NCI-H510A (cell line): Measurements from ENCODE around the gene GAP43.

Experiments
- DNase-seq: peaks from one replicate; lab custom pipeline; 2025; lab: John Stamatoyannopoulos, UW

Gene GAP43

GRCh38 chr3:115627180-115628074, 4.1 kb downstream of the GAP43 start:
- DNase-seq: no peak

- DNase-seq: no peak
These were observed 4.7 kb downstream of the GAP43 start for GRCh38 chr3:115628075-115628412.

GRCh38 chr3:115630850-115631249, 7.5 kb downstream of the GAP43 start:
- no peak for DNase-seq

- no peak for DNase-seq
These were observed 8.7 kb downstream of the GAP43 start for GRCh38 chr3:115632026-115632425.

GRCh38 chr3:115633467-115633866, 10.2 kb downstream of the GAP43 start:
- DNase-seq: no peak

GRCh38 chr3:115634052-115634451, 10.7 kb downstream of the GAP43 start:
- DNase-seq: no peak

- no peak for DNase-seq
These were observed 12.1 kb downstream of the GAP43 start for GRCh38 chr3:115635406-115635805.

- no peak for DNase-seq
These were observed 14.9 kb downstream of the GAP43 start for GRCh38 chr3:115638241-115638640.

- no peak for DNase-seq
These were observed 15.7 kb downstream of the GAP43 start for GRCh38 chr3:115638991-115639390.

- no peak for DNase-seq
These were observed 21.1 kb downstream of the GAP43 start for GRCh38 chr3:115644391-115644790.

- no peak for DNase-seq
These were observed 22.8 kb downstream of the GAP43 start for GRCh38 chr3:115646027-115646690.

GRCh38 chr3:115648559-115648958, 25.2 kb downstream of the GAP43 start:
- no peak for DNase-seq

GRCh38 chr3:115651087-115651486, 27.8 kb downstream of the GAP43 start:
- no peak for DNase-seq

- no peak for DNase-seq
These were observed 28.3 kb downstream of the GAP43 start for GRCh38 chr3:115651599-115651998.

- DNase-seq: no peak
These were observed 29.4 kb downstream of the GAP43 start for GRCh38 chr3:115652738-115653137.

- no peak for DNase-seq
These were observed 32.5 kb downstream of the GAP43 start for GRCh38 chr3:115655761-115656282.

- no peak for DNase-seq
These were observed 33.9 kb downstream of the GAP43 start for GRCh38 chr3:115657168-115657567.

GRCh38 chr3:115658032-115658336, 34.7 kb downstream of the GAP43 start:
- no peak for DNase-seq

- DNase-seq: peak; percentile 61
These were observed 35.2 kb downstream of the GAP43 start for GRCh38 chr3:115658337-115659181.

- no peak for DNase-seq
These were observed 36.2 kb downstream of the GAP43 start for GRCh38 chr3:115659253-115660220.

- no peak for DNase-seq
These were observed 37.5 kb downstream of the GAP43 start for GRCh38 chr3:115660646-115661337.
